ENCODE data around the gene AP1B1. TPM values are rescaled to one million over a fixed set of nuclear protein-coding genes. Genes with fewer than 3 reads are reported as not detected.

AP1B1 gene
- total RNA-seq, 1 experiment from 2014 or later: 40.3 TPM

DNA sequence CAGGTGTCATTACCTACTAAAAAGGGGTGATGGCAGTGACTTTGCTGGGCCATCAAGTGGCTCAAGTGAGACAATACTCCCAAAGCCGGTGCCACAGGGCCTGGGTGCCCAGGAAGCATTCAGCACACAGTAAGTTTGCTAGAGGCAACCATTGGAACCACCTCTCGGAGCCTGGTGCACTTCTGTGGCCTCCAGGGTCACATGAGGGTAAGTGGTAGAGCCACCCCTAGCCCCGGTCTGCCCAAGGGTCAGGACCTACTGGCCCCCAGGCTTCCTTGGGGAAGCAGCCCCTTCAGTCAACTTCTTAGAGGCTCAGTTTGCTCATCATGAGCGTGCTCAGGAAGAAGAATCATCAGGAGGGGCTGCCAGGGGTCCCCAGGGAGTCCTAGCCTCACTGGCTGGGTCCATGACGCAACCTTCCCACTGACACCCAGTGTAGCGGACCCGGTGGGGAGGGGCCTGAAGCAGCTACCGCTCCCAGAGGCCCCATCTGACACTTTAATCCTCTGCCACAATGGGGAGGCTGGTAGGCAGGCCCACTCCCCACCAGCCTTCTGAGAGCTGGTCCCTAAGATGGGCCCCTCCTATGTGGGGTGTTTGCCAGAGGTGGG lies 55.4 kb downstream of the AP1B1 start:
- no peaks in the 10 kb centered on the region for H3K4me1 ChIP-seq (ENCODE audit: low read length)
- H3K27me3 ChIP-seq (ENCODE audit: low read length): no peaks in the 10 kb centered on the region
- H3K79me2 ChIP-seq (ENCODE audit: low read length): no peaks in the 10 kb centered on the region
- no peak overlapping the region for H3K9ac ChIP-seq (ENCODE audit: low read length)
- no peaks in the 10 kb centered on the region for H3K9me2 ChIP-seq (replicated peaks; ENCODE audit: insufficient read depth, low read length)
- no peaks in the 10 kb centered on the region for H3K9me3 ChIP-seq (ENCODE audit: low read length)
- H2AFZ ChIP-seq (ENCODE audit: low read length): no peak overlapping the region
- no peak overlapping the region for H3K27ac ChIP-seq (ENCODE audit: low read length)
- 0 out of 2 replicates have a peak, but pooled peaks cover 3% of the 10 kb centered on the region for H3K36me3 ChIP-seq (ENCODE audit: insufficient read depth, low read length)
- H3K4me3 ChIP-seq (ENCODE audit: low read length): no peak overlapping the region
- no peaks in the 10 kb centered on the region for H4K20me1 ChIP-seq (ENCODE audit: insufficient read depth, low read depth, low read length)
- no peak overlapping the region for H3K4me2 ChIP-seq (ENCODE audit: low read depth, low read length, poor library complexity, severe bottlenecking)
- no peak for DNase-seq

DNA sequence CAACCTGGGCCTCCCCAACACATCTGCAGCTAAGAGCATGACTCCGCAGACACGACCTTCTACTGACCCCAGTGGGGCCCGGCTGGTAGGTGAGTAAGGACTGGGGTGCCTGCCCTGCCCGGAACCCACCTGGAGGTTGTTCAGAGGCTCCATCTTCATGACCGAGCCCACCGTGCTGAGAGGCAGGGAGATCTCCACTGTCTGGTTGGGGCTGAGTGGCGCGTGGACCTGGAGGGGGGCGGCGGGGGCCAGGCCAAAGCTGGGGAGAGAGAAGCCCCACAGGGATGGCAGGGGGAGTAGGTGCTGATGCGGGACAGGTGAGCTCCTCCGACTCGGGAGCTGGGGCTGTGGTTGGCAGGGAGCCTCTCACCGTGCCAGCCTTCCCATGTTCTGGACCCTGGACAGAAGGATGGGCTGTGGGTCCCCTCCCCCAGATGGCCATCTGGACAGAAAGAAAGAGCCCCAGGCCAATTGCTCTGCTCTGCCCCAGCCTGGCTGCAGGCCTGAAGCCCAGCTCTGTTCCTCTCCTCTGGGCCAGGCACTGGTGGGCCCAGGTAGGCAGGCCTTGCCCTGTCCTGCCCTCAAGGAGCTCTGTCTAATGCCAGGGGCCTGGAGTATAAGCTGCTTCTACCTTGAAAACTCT lies 56.6 kb downstream of the AP1B1 start:
- no peaks in the 10 kb centered on the region for H3K27me3 ChIP-seq (ENCODE audit: low read length)
- no peaks in the 10 kb centered on the region for H3K9me2 ChIP-seq (replicated peaks; ENCODE audit: insufficient read depth, low read length)
- no peaks in the 10 kb centered on the region for H4K20me1 ChIP-seq (ENCODE audit: insufficient read depth, low read depth, low read length)
- no peaks in the 10 kb centered on the region for H3K9me3 ChIP-seq (ENCODE audit: low read length)
- H3K4me1 ChIP-seq (ENCODE audit: low read length): no peaks in the 10 kb centered on the region
- H3K27ac ChIP-seq (ENCODE audit: low read length): no peak overlapping the region
- no peak overlapping the region for H3K4me3 ChIP-seq (ENCODE audit: low read length)
- H3K9ac ChIP-seq (ENCODE audit: low read length): no peak overlapping the region
- no peak overlapping the region for H3K4me2 ChIP-seq (ENCODE audit: low read depth, low read length, poor library complexity, severe bottlenecking)
- H3K79me2 ChIP-seq (ENCODE audit: low read length): no peaks in the 10 kb centered on the region
- DNase-seq: no peak
- H3K36me3 ChIP-seq (ENCODE audit: insufficient read depth, low read length): 0 out of 2 replicates have a peak, but pooled peaks cover 3% of the 10 kb centered on the region
- no peak overlapping the region for H2AFZ ChIP-seq (ENCODE audit: low read length)

DNA sequence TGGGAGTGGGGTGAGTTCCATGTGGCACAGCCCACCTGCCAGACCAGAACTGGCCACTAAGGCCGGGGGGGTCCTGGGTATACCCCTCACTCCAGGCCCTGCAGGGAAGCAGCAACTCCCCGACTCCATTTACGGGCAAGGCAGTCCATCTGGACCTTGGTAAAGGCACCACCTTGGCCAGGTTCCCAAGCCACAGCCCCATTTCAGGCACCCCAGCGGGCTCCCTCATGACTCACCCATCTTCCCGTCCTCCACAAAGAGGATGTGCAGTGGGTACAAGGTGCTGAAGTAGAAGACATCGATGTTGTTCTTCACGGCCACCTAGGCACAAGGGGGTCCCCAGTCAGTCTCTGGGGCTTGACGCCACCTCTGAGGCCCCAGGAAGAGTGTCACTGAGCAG lies 57.2 kb downstream of the AP1B1 start:
- no peak for DNase-seq
- Histone ChIP-seq H3K27ac (ENCODE audit: low read length) (no peak overlapping the region), H3K27me3 (ENCODE audit: low read length) (no peaks in the 10 kb centered on the region), H3K4me3 (ENCODE audit: low read length) (no peak overlapping the region), H3K36me3 (ENCODE audit: insufficient read depth, low read length) (0 out of 2 replicates have a peak, but pooled peaks cover 3% of the 10 kb centered on the region), H3K4me2 (ENCODE audit: low read depth, low read length, poor library complexity, severe bottlenecking) (no peak overlapping the region), H3K9me2 (replicated peaks; ENCODE audit: insufficient read depth, low read length) (no peaks in the 10 kb centered on the region), H3K4me1 (ENCODE audit: low read length) (no peaks in the 10 kb centered on the region), H3K9me3 (ENCODE audit: low read length) (no peaks in the 10 kb centered on the region), H2AFZ (ENCODE audit: low read length) (no peak overlapping the region), H3K9ac (ENCODE audit: low read length) (no peak overlapping the region), H3K79me2 (ENCODE audit: low read length) (no peaks in the 10 kb centered on the region), H4K20me1 (ENCODE audit: insufficient read depth, low read depth, low read length) (no peaks in the 10 kb centered on the region)

DNA sequence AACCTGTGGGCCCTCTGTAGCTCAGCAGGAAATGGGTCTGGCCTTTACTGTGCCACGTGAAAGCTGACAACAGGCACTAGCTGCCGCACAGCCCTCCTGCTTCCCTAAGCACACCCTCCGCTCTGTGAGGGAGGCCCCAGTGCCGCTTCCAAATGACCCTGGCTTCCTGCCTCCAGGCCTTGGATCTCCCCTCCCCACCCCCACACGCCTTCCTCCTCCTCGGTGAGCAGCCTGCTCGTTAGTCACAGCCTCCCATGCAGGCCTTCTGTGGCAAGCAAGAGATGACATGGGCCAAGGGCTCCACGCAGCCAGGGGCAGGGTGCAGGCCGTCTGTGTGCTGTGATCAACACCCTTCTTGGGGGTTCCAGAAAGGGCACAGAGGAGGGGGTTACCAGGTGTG lies 57.6 kb downstream of the AP1B1 start:
- Histone ChIP-seq H3K79me2 (ENCODE audit: low read length) (no peaks in the 10 kb centered on the region), H3K36me3 (ENCODE audit: insufficient read depth, low read length) (0 out of 2 replicates have a peak, but pooled peaks cover 3% of the 10 kb centered on the region), H2AFZ (ENCODE audit: low read length) (no peak overlapping the region), H3K27ac (ENCODE audit: low read length) (no peak overlapping the region), H3K4me1 (ENCODE audit: low read length) (no peaks in the 10 kb centered on the region), H4K20me1 (ENCODE audit: insufficient read depth, low read depth, low read length) (no peaks in the 10 kb centered on the region), H3K9ac (ENCODE audit: low read length) (no peak overlapping the region), H3K27me3 (ENCODE audit: low read length) (no peaks in the 10 kb centered on the region), H3K9me3 (ENCODE audit: low read length) (no peaks in the 10 kb centered on the region), H3K9me2 (replicated peaks; ENCODE audit: insufficient read depth, low read length) (no peaks in the 10 kb centered on the region), H3K4me3 (ENCODE audit: low read length) (no peak overlapping the region), H3K4me2 (ENCODE audit: low read depth, low read length, poor library complexity, severe bottlenecking) (no peak overlapping the region)
- DNase-seq: no peak

DNA sequence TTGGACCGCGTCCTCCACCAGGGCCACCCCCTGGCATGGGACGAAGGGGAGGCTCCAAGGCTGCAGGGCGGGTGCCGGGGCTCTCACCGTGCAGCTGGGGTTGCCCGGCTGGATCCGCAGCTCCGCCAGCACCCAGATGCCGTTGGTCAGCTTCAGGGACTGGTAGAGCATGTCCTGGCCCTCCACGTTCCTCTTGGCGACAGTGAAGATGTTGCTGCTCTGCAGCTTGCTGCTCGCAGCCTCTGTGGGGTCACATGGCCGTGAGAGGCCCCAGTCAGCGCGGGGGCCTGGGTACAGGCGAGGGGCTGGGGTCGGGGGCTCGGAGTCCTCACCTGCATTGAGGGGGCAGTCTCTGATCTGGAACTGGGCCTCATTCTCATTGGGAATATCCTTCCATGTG lies 58.1 kb downstream of the AP1B1 start:
- no peak for DNase-seq
- Histone ChIP-seq H3K9me3 (ENCODE audit: low read length) (no peaks in the 10 kb centered on the region), H3K9ac (ENCODE audit: low read length) (no peak overlapping the region), H4K20me1 (ENCODE audit: insufficient read depth, low read depth, low read length) (no peaks in the 10 kb centered on the region), H3K4me1 (ENCODE audit: low read length) (no peaks in the 10 kb centered on the region), H3K36me3 (ENCODE audit: insufficient read depth, low read length) (0 out of 2 replicates have a peak, but pooled peaks cover 3% of the 10 kb centered on the region), H2AFZ (ENCODE audit: low read length) (no peak overlapping the region), H3K4me2 (ENCODE audit: low read depth, low read length, poor library complexity, severe bottlenecking) (no peak overlapping the region), H3K4me3 (ENCODE audit: low read length) (no peak overlapping the region), H3K27me3 (ENCODE audit: low read length) (no peaks in the 10 kb centered on the region), H3K79me2 (ENCODE audit: low read length) (no peaks in the 10 kb centered on the region), H3K9me2 (replicated peaks; ENCODE audit: insufficient read depth, low read length) (no peaks in the 10 kb centered on the region), H3K27ac (ENCODE audit: low read length) (no peak overlapping the region)

DNA sequence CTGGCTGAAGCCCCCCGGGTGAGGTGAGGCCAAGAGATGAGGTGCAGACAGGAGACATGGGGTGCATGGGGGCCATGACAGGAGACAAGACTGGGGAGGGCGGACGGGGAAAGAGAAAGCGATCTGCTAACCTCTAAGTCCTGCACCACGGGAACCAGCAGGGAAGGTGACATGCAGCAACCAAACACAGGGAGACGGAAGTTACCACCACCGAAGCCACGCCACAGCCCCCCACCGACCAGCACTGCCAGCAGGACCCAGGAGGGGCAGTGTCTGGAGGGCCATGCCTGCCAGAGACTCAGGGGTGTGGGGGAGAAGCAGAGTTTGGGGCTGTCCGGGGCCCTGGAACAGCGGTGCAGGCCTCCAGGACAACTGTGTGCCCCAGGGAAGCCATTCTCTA lies 58.8 kb downstream of the AP1B1 start:
- Histone ChIP-seq H3K9me2 (replicated peaks; ENCODE audit: insufficient read depth, low read length) (no peaks in the 10 kb centered on the region), H3K4me3 (ENCODE audit: low read length) (no peak overlapping the region), H3K36me3 (ENCODE audit: insufficient read depth, low read length) (0 out of 2 replicates have a peak, but pooled peaks cover 3% of the 10 kb centered on the region), H3K4me2 (ENCODE audit: low read depth, low read length, poor library complexity, severe bottlenecking) (no peak overlapping the region), H3K27ac (ENCODE audit: low read length) (no peak overlapping the region), H3K9ac (ENCODE audit: low read length) (no peak overlapping the region), H3K27me3 (ENCODE audit: low read length) (no peaks in the 10 kb centered on the region), H4K20me1 (ENCODE audit: insufficient read depth, low read depth, low read length) (no peaks in the 10 kb centered on the region), H3K9me3 (ENCODE audit: low read length) (no peaks in the 10 kb centered on the region), H3K79me2 (ENCODE audit: low read length) (no peaks in the 10 kb centered on the region), H2AFZ (ENCODE audit: low read length) (no peak overlapping the region), H3K4me1 (ENCODE audit: low read length) (no peaks in the 10 kb centered on the region)
- no peak for DNase-seq

DNA sequence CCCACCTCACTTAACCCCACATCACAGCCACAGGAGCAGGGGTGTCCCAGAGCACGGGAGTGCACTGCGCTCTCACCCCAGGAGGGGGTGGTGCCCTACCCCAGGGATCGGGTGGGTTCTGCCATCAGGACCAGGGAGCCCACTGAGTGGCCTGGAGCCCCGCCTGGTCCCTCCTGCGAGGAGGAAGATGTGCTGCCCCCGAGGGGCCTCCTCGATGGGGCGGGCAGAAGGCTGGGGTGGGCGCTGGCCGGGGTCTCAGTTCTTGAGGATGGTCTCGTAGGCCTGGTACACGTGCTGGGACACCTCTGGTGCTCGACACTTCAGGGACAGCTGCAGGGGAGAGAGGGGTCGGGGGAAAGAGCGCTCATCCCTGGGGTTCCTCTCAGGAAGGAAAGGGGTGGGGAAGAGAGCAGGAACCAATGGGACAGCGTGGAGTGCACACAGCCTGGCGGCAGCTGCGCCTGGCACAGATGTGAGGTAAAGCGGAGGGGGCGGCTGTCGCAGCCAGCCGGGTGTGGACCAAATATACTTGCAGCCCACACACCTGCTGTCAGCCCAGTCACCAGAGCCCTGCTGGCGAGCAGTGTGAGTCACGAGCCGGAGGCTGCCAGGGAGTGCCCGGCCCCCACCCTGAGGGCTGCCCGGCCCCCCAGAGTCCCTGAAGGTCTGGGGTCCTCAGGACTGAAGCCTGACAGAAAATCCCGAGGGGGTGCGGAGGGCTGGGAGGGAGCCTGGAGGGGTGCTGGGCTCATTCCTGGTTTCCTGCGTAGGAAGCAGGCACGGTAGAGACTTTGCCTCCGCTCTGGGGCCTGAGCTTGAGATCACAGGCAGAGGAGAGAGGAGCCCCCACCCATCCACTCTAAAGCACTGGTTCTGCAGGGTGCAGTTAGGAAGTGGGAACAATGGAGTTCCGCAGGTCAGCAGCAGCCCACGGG lies 59.5 kb downstream of the AP1B1 start:
- H3K9me3 ChIP-seq (ENCODE audit: low read length): no peaks in the 10 kb centered on the region
- no peaks in the 10 kb centered on the region for H3K9me2 ChIP-seq (replicated peaks; ENCODE audit: insufficient read depth, low read length)
- 0 out of 2 replicates have a peak, but pooled peaks cover 3% of the 10 kb centered on the region for H3K36me3 ChIP-seq (ENCODE audit: insufficient read depth, low read length)
- H4K20me1 ChIP-seq (ENCODE audit: insufficient read depth, low read depth, low read length): no peaks in the 10 kb centered on the region
- H3K9ac ChIP-seq (ENCODE audit: low read length): no peak overlapping the region
- H3K4me3 ChIP-seq (ENCODE audit: low read length): no peak overlapping the region
- no peak overlapping the region for H3K4me2 ChIP-seq (ENCODE audit: low read depth, low read length, poor library complexity, severe bottlenecking)
- no peak for DNase-seq
- no peaks in the 10 kb centered on the region for H3K79me2 ChIP-seq (ENCODE audit: low read length)
- H3K27me3 ChIP-seq (ENCODE audit: low read length): no peaks in the 10 kb centered on the region
- no peaks in the 10 kb centered on the region for H3K4me1 ChIP-seq (ENCODE audit: low read length)
- H2AFZ ChIP-seq (ENCODE audit: low read length): no peak overlapping the region
- no peak overlapping the region for H3K27ac ChIP-seq (ENCODE audit: low read length)

DNA sequence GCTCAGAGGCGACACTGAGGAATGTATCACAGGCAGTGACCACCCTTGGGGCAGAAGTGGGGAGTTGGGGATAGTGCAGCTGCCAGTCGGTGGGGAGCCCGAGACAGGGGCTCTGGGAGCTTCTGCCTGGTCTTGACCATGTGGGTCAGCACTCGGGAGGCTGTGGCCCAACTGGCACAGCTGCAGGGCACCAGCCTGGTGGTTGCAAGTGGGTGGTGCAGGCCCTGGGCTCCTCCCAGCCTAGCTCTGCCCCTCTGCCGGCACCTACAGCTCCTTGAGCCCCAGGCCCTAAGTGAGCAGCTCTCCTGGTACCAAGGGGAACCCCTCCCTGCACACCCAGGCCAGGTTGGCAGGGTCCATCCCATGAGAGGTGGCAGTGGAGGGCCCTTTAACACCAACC lies 60.3 kb downstream of the AP1B1 start:
- H3K27me3 ChIP-seq (ENCODE audit: low read length): no peaks in the 10 kb centered on the region
- H3K36me3 ChIP-seq (ENCODE audit: insufficient read depth, low read length): 0 out of 2 replicates have a peak, but pooled peaks cover 3% of the 10 kb centered on the region

More for the DNA sequence above, 60.3 kb downstream of the AP1B1 start:
- no peak for DNase-seq
- Histone ChIP-seq H4K20me1 (ENCODE audit: insufficient read depth, low read depth, low read length) (no peaks in the 10 kb centered on the region), H3K9me3 (ENCODE audit: low read length) (no peaks in the 10 kb centered on the region), H3K9ac (ENCODE audit: low read length) (no peak overlapping the region), H2AFZ (ENCODE audit: low read length) (no peak overlapping the region), H3K4me1 (ENCODE audit: low read length) (no peaks in the 10 kb centered on the region), H3K4me3 (ENCODE audit: low read length) (no peak overlapping the region), H3K79me2 (ENCODE audit: low read length) (no peaks in the 10 kb centered on the region), H3K27ac (ENCODE audit: low read length) (no peak overlapping the region), H3K4me2 (ENCODE audit: low read depth, low read length, poor library complexity, severe bottlenecking) (no peak overlapping the region), H3K9me2 (replicated peaks; ENCODE audit: insufficient read depth, low read length) (no peaks in the 10 kb centered on the region)
